NCI-H460 (cell line): ENCODE data around the gene TRAP1. TPM values are rescaled to one million over a fixed set of nuclear protein-coding genes. Genes with fewer than 3 reads are reported as not detected.

Experiments used
- DNase-seq: peaks from one replicate; pipeline ENCODE4 v3.0.0-alpha.2; 2016; ENCODE audit warnings: low read depth; ENCODE audit errors: extremely low read depth
- total RNA-seq: library from RNA; depleted of rRNA; stranded (reverse); fragments of >200 nt; shearing (Covaris generic); gene quantifications from 2 replicates; pipeline ENCODE4 v1.2.3, GENCODE V29; 2014

The TRAP1 gene
- total RNA-seq, 1 experiment from 2014 or later, result 238 TPM

DNA sequence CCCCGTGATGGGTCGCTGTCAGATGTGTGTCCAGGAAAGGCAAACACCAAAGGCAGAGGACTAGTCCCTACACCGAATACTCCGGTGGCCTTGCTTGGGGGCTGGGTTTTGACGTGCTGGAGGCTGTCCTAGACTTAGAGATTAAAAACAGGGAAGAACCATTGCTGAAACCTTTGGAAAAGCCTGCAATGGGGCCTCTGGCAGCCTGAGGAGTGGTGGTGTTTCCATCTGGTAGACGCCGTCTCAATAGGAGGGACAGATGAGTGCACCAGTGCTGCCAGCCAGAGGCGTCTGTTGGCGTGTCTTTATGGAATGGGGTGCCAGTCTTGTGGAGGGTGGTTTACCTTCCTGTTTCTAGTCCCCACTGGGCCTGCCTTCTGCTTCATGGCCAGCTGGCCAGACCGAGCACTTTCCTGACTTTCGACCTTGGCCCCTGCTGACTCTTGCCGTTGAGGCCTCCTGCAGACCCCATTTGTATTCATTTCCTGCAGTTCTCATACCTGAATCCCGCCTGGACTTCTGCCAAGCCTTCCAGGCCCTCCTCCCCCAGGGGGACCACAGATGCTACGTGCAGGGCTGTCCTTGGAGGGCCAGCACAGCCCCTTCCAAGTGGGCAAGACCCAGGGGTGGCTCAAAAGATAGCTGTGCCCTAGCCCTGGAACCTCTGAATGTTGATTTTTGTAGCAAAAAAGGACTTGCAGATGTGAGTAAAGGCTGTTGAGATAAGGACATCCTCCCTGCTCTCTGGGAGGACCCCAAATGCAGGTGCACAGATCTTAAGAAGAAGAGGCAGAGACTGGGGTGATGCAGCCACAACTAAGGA lies 64.7 kb downstream of the TRAP1 start:
- DNase-seq, result no peak

DNA sequence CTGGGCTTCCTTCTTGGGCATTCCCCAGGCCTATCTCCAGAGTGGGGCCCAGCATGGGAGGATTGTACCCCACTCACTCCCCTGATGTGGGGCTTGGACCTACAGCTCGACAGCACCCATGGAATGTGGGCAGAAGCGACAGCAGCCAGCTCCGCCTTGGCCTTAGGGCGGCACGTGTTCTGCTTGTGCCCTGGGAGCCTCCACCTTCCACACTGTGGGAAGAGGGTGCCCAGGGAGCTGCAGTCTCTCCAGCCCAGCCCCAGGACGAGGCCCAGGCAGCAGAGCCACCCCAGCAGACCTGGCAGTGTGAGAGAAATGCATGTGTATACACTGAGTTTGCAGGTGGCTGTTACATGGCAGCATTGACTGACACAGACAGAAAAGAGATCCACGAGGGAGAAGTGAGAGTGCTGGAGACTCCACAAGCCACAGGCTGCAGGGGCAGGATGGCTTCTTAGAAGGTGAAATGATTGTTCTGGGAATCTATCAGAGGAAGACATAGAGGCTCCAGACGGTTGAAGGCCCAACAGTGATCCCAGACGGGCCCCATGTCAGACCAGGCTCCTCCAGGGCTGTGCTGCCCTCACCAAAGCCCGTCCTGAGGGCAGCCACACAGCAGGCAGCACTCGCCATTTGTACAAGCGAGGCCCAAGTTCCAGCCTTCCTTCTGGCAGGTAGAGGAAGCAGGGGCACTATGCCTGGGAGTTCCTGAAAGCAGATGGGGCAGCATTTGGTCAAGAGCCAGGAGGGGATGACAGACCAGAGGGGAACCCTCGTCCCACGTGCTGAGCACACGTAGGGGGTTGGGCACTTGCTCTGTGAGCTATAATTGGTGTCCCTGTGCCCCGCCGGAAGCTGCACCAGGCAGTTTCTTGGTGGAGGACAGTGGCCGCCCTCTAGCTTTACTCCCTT lies 65.6 kb downstream of the TRAP1 start:
- no peak for DNase-seq

DNA sequence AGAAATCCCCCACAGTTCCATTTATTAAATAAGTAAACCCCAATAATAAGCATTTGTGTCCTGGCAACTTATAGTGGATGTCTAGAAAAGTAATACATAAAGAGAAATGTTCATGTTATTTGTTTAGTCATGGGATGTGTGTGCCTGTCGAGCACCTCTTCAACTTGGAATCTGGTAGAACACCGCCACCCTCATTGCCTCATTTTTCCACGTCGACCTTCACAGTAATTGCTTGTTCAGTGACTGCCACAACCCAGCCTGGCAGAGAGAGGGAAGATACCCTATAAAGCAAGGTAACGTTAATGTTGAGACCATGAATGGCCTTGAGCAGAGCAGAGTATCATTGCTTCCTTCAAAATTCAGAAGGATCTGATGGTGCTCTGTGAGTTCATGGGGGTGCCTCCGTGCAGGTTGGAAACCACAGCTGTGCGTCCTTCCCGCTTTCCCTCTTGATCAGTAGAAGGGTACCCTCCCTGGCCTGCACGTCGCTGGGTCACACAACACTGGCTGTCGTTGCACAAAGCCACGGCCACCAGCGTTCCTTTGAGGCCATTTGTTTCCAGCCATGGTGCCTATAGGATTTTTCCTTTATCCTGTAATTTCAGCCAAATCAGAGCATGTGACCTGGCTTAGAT lies 66.6 kb downstream of the TRAP1 start:
- no peak for DNase-seq

DNA sequence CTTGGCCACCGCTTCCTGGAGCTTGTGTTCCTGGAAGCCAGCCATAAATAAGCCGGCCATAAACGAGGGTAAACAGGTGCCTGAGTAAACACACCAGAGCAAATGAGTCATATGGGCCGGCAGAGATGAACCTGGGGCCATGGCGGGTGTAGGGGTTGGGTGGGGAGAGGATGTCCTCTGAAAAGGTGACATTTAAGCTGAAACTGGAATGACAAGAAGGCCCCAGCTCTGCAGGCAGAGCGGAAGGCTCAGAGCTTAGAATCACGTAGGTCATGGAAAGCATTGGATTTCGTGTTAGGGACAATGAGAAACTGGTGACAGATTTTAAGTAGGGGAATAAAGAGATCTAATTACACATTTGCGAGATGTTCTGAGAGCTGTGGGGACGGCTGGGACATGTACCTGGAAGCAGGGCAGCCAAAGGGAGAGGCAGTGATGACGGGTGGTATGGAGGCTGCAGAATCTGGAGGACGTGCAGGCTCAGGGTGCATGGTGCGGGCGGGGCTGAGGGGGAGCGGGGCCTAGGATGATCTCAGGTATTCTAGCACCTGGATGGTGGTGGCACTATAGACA lies 70.9 kb downstream of the TRAP1 start:
- no peak for DNase-seq

DNA sequence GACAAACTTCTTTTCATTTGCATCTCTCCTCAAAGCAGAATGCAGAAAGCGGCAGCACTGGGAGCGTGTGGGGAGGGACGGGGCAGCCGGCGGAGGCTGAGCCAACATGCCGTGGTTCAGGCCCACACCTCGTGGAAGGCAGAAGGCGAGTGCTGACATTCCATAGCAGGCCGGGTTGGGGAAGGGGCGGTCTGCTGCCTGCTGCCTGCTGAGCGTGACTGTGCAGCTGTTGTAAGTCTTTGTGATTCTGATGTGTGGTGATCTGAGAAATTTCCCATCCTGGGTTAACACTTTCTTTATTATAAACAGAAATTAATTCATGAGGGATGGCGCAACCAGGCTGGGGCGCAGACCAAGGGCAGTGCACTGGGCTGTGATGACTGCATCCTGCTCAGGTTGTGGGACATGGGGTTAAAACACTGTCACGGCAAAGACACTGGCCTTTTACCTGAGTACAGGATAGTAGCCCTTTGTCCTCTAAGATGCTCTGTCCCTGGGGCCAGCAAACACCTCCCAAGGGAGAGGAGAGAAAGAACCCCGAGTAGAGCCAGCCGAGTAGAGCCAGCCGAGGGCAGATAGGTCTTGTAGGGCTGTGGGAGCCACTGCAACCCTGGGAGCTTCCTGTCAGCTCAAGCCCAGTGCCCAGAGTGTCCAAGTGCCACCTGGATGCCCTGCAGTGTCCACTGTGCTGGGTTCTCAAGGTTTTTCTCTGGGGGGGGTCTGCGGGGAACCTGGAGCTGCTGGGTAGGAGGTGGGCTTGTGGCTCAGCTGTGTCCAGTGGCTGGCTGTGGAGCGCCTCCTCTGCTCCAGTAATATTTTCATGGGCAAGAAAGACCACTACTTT lies 71.6 kb downstream of the TRAP1 start:
- DNase-seq, result no peak

DNA sequence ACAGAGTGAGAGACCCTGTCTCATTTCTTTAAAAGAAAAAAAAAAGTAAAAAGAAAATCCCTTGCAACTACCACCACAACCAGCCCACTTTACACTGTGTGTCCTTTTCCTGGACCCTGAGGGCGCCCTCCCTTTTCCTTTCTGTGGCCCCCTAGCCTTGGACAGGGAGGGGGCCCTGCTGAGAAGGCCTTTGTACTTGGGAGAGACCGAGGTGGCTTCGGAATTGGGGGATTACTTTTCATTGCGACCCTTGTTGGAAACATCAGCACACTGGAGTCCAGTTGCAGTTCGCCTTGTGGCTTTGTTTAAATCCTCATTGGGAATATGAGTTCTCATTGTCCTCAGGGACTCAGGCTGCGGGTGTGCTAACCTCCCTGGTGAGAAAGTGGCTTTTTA lies 72.2 kb downstream of the TRAP1 start:
- DNase-seq, result no peak

DNA sequence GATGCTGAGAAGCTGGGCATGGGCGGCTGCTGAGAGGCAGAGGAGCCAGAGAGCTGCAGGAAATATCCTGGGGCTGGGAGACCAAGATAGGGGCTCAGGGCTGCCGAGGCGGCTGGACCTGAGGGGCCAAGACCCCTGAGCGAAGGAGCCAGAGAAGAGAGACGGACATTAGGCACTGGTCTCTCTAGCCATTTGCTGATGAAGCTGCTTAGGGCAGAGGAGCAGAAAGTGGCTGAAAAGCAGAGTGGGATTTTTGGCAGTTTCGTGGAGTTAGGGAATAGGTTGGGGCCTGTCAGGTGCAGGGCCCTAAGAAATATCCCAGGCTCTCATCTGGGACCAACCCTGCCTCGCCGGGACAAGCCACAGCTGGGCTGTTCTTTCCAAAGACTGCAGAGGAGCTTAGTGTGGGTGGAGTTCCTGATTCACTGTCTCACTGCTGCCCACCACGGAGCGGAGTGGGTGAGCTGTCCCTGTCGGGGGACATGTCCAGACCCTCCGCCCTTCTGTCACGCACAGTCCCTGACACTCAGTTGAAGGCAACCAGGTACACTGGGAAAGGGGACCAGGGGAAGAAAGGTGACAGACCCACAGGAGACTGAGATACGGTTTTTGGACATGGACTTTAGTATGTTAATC lies 74.1 kb downstream of the TRAP1 start:
- DNase-seq, result no peak

DNA sequence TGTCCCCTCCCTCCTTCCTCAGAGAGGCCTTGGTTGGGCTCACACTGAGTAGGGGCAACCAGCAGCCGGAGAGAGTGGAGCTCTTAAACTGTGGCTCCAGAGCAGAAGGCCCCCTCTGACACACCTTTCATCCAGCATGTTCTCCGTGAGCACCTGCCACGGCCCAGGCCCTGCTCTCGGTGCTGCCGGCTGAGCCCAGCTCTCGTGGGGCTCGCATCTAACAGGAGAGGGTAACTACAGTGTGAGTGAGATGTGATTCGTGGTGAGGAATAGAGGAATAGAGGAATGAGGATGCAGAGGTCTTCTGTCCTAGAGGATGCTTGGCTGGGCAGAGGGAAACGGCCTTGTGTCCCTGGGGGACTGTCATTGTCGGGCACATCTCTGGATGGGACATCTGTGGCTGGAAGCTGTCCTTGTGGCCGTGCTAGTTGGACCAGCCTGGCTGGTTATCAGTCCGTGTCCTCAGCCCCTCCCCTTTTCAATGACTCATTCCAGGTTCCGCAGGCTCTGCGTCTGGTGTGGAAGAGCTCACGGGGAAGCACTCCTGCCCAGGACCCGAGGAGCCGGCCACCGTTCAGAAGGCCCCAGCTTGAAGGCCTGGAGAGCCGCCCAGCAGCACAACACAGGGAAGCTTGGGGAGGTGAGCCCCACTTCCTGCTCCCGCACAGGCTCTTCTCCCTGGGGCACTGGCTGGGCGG lies 74.8 kb downstream of the TRAP1 start:
- DNase-seq, result no peak

DNA sequence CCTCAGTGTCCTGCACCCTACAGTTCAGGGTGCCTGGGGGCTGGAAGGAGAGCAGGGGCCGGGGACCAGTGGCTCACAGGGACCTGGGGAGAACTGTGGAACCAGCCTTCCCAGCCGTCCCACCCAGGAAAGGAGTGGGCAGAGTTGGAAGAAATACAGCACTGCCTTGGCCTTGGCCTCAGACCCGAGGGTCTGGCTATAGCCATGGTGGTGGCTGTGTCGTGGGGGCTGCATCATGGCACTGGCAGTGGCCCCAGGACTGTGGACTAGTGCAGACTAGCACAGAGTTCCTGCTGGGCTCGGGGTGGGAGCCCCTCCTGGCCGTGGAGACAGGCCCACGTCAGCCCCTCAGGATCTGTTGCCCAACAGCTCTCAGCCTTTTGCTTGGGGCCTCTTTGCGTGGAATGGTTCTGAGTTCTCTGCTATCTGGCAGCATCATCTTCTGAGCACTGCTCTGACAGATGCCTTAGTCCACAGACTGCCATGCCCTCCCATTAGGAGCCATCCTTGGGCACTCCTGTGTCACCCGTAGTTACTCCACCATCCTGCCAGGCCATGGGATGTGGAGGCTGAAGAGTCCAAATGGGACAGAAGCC lies 75.4 kb downstream of the TRAP1 start:
- DNase-seq, result no peak

DNA sequence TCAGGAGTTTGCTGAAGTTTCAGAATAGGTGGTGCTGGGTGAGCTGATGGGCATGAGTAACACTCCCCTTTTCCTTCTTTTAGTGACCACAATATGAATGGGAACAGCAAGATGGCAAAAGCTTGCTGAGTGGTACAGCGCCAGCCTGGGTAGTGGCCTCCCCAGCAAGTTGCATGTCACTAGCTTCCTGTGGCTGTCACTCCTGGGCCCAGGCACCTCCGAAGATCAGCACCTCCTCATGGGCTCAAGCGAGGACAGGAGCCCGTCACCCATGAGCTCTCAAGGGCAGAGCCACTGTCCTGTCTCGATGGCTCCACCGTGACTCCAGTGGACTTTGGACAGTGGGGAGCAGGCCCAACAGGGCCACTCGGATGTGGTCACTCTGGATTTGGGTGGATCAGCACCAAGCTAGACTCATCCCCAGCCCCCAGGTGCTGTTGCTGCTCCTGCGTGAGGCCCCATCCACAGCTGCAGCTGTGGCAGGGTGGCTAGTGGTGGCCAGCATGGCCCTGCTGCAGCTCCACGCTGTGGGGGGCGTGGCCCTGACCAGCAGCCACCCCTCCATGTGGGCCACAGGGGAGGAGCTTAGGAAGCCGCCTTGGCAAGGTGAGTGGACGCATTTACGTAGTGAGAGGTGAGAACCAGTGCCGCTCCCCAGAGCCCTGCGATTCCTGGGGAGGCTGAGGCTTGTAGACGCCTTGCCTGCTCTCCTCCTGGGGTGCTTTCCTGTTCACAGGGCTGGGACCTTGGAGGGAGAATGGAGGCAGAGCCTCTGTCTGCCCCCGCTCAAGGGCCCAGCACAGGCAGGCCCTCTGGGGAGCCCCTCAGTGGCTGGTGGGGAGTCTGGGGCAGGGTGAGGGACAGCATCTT lies 76.5 kb downstream of the TRAP1 start:
- DNase-seq, result no peak

DNA sequence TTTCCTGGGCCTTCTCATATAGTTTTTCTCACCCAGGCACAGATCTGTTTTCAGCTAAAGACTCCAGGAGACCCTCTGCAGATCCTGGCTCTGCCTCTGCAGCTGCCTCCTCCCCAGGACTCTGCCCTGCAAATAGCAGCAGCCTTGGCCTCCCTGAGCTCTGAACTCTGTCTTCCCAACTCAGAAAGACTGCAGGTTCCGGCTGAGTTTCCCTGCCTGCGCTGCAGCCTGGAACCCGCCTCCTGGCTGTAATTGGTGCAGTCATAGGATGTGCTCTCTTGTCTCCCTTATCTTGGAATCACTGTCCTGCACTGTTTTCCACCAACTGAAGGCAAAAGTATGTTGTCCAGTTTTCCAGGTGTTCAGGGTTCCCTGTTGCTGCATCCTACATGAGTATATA lies 77.1 kb downstream of the TRAP1 start:
- no peak for DNase-seq

DNA sequence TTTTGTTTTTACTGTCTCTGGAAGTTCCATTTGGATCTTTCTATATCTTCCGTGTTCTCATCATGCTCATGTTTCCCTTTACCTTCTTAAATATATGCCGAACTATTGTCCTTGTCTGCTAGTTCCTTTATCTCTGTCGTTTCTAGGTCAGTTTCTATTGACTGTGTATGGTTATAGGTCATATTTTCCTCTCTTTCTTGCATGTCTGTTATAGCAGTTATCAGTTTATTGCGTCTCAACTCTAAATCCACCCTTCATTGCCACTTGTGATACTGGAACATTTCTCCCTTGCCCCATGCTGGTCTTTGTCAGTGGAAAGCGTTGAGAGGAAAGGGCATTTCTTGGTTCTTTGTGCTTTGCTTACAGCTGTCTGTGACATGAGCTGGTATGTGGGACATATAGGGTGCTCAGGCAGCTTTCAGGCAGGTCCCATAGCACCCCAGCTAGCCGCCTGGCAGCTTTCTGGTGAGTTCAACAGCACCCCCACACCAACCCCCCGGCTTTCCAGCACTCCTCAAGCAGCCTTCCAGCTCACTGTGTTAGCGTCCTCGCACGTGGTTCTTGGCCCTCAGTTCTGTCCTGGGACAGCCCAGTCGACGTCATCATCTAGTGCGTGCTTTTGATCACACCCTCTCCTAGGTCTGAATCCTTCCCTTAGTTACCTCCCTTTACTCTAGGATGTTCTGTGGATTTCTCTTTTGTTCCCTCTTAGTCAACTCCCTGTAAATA lies 78.2 kb downstream of the TRAP1 start:
- no peak for DNase-seq

DNA sequence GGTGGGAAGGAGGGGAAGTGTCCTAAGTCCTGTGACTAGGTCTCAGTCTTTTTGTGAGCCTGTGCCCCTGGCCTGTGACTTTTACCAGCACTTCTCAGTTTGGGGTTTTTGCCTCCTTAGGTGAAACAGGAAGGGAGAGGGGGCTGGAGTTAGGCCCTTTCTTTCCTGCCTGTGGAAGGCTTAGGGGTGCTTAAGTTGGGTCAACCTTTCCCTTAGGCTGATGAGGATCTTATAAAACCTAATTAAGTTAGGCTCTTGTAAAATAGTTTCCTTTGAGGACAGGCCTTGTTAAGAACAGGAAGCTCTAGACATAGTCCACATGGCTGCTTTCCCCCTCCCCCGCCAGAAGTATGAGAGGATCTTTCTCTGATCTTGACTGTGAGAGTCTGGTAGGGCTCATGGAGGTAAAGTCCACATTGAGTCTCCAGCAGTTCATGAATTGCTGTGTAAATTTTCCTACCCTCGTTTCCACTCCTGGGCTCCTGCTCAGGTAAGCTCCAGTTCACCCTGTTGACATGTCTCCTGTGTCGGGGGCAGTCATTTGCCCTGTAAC lies 79.9 kb downstream of the TRAP1 start:
- no peak for DNase-seq

DNA sequence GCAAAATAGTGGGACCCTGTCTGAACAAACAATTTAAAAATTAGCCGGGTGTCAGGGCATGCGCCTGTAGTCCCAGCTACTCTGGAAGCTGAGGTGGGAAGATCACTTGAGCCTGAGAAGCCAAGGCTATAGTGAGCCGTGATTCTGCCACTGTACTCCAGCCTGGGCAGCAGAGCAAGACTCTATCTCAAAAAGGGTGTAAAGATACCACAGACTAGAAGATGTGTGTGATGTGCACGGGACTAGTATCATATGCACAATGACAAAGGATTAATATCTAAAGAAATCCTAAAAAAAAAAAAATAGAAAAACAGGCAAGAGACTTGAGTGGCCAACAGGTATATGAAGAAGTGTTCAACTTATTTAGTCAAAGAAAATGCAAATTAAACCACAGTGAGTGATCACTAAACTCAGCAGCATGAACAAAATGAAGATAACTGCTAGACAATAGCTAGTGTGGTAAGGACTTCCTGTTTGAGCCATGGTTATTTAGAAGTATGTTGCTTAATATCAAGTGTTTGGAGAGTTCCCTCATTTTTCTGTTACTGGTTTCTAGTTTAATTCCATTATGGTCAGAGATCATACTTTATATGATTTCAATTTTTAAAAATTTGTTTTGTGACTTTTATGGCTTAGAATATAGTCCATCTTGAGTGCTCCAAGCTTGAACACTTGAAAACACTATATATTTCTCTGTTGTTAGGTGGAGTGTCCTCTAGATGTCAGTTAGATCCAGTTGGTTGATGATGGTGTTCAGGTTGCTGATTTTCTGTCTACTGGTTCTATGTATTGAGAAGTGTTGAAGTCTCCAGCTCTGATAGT lies 91.2 kb downstream of the TRAP1 start:
- DNase-seq, result no peak

DNA sequence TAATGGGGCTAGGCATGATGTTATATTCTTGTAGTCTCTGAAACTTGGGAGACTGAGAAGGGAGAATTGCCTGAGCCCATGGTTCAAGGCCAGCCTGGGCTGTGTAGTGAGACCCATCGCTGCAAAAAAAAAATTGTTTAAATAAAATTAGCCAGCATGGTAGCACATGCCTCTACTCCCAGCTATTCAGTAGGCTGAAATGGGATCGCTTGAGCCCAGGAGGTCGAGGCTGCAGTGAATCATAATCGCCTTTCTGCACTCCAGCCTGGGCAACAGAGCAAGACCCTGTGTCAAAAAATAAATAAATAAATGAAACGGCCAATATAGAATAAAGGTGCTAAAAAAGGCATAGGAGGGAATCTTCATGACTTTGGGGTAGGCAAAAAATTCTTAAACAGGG lies 92.0 kb downstream of the TRAP1 start:
- no peak for DNase-seq

DNA sequence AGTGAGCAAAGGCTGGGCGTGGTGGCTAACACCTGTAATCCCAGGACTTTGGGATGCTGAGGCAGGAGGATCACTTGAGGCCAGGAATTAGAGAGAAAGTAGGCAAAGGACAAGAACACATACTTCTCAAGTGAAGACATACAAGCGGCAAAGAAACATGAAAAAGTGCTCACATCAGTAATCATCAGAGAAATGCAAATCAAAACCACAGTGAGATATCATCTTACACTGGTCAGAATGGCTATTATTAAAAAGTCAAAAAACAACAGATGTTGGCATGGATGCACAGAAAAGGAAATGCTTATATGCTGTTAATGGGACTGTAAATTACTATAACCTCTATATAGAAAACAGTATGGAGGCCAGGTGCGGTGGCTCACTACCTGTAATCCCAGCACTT lies 93.7 kb downstream of the TRAP1 start:
- DNase-seq, result no peak
